GM18868 (cell line): ENCODE results near the gene NTN1.
"Not testable (repeated sequence)": the region's sequence is repeated elsewhere in the genome, so short reads cannot be mapped to it uniquely, and the experiment has no call there.

ENCODE experiments used
- ATAC-seq: cut with Tn5 transposase; IDR thresholded peaks from one replicate; pipeline ENCODE4 v1.9.1; 2021; ENCODE audit warnings: mild to moderate bottlenecking, moderate library complexity; ENCODE audit not compliant: unreplicated experiment

The NTN1 gene

DNA sequence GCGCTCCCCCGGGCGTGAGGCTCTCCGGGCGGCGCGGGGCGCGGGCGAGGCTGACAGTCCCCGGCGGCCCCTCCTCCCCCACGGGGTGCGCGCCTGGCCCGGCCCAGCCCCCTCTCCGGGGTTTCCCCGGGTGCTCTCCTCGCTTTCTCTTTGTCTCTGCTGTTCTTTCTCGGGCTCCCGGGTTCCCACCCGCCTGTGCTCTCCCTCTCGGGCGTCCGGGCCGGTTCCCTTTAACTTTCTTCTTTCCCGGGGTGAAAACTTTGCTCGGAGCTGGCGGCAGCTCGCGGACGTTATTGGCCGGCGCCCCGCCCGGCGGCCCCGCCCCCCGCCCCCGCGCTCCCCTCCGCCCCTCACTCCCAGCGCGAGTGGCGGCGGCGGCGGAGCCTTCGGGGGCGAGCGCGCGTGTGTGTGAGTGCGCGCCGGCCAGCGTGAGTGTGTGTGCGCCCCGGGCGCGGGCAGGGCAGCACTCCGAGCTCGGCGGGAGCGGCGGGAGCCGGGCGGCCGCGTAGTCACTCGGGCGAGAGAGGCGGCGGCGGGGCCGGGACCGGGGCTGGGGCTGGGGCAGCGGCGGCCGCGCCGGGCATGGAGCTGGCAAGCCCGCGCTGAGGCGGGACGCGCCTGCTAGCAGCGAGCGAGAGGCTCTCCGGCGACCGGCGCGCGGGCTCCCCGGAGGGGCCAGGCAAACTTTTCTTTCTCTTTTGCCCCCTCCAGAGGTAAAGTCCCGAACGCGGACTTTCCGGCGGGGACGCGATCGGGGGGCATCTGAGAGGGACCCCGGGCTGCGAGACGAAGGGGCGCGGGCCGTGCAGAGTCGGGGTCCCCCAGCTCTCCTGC, at the start of gene NTN1:
TSS of gene NTN1 (plus strand) at position 353 of the 834 bp plus-strand sequence. CDS start 864 bp downstream, outside the sequence.
- peak; percentile 60 for ATAC-seq

DNA sequence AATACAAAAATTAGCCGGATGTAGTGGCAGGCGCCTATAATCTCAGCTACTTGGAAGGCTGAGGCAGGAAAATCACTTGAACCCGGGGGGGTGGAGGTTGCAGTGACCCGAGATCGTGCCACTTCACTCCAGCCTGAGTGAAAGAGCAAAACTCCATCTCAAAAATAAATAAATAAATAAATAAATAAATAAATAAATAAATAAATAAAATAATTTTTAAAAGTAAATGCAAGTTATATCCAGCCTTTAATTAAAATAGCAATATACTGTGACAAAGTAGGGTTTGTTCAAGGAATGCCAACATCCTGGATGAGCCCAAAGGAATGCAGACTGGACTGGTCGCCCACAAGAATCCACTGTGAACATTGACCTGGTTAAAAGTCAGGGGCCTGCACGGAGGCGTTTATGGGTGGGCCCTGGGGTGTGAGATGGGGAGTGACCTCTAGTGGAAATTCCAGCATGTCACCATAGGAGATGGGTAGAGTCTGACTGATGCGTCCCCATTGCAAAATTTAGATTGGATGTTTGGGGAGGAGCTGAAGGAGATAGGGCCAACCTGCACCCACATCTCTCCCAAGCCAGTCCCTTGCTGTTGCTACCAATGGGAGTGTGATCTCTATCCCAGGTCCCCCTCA, 46.1 kb upstream of the NTN1 start:
- ATAC-seq = no peak

GRCh38 chr17:8976638-8977037, 44.7 kb upstream of the NTN1 start:
- ATAC-seq = no peak

DNA sequence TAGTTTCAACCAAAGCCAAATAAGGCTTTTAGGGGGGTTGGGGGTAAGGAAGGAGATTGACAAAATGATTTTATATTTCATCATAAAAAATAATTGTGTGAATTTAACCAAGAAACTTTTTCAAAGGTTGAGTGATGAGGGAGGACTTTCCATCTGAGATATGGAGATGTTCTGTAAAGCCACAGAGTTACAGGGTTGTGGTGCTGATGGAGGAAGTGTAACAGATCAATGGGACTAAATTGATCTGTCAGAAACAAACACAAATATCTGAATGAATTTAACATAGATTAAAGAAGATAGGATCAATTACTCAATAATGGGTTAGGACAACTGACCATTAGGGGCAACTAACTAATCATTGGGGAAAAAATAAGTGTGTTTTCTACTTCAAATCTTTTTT, 41.6 kb upstream of the NTN1 start:
- no peak for ATAC-seq

DNA sequence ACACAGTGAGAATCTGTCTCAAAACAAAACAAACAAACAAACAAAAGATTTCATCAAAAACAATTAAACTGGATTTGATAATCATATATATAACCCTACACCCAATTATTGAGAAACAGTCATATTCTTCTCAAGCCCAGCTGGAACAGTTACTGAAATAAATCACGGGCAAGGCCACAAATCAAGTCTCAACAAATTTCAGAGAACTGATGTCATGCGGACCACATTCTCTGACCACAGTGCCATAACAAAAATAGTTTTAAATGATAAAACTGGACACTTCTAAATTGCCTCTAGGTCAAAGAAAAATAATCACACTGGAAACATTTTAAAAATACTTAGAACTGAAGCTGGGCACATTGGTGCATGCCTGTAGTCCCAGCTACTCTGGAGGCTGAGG, 39.9 kb upstream of the NTN1 start:
- ATAC-seq = no peak

GRCh38 chr17:8984225-8984624, 37.1 kb upstream of the NTN1 start:
- not testable (repeated sequence) for ATAC-seq

DNA sequence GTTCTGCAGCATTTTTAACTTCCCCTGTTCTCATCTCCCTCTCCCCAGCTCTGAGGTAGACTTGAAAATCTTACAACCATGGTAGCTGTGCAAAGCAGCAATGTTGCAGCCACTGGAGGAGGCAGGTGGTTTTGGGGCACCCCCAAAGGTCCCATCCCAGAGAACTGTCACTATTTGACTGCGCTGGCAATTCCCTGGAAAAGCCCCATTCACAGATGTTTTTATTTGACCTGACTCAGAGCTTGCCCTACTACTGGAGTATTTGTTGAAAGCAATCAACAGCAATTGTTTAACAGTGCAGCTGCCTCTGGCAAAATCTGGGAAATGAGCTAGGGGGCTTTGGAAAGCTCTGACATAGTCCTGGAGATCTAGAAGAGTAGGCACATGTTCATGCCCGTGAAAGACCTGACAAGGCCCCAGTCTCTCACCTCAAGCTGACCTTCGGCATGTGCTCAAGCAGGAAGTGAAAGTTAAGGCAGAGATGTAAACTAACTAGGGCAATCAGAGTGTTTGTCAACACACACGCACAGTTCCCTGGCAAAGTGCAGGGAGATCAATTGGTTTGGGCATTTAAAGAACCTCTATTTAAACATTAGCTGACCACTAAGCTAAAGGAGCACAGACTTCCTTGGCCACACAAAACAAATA, 36.1 kb upstream of the NTN1 start:
- no peak for ATAC-seq

DNA sequence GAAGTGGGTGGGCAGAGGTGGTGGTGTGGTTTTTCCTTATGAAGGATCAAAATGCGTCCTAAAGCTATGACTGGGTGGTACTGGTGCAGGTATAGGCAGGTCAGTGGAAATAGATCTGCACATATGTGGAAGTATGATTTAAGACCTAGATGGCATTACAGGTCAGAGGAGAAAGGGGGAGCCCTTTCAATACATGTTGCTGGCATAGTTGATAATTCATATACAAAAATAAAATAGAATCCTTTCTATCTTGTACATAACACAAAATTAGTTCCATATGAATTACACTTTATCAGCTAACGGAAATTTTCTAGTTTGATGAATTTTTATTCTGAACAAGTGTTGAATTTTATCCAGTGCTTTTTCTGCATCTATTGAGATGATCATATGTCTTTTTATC, 35.0 kb upstream of the NTN1 start:
- no peak for ATAC-seq

DNA sequence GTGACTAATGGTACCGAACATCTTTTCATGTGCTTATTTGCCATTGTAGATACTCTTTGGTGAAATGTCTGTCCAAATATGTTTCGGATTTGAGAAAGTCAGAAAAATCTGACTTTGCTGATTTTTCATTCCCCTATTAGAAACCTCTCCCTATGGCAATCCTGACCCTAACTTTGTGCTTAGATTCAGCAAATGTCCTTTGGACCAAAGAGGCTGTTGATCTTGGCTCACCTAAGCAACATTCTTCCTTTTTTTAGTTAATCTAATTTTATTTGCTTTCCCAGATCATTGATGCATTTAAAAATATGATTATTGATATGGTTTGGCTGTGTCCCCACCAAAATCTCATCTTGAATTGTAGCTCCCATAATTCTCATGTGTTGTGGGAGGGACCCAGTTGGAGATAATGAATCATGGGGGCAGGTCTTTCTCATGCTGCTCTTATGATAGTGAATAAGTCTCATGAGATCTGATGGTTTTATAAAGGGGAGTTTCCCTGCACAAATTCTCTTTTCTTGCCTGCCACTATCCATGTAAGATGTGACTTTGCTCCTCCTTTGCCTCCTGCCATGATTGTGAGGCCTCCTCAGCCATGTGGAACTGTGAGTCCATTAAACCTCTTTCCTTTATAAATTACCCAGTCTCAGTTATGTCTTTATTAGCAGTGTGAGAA, 32.9 kb upstream of the NTN1 start:
- not testable (repeated sequence) for ATAC-seq

DNA sequence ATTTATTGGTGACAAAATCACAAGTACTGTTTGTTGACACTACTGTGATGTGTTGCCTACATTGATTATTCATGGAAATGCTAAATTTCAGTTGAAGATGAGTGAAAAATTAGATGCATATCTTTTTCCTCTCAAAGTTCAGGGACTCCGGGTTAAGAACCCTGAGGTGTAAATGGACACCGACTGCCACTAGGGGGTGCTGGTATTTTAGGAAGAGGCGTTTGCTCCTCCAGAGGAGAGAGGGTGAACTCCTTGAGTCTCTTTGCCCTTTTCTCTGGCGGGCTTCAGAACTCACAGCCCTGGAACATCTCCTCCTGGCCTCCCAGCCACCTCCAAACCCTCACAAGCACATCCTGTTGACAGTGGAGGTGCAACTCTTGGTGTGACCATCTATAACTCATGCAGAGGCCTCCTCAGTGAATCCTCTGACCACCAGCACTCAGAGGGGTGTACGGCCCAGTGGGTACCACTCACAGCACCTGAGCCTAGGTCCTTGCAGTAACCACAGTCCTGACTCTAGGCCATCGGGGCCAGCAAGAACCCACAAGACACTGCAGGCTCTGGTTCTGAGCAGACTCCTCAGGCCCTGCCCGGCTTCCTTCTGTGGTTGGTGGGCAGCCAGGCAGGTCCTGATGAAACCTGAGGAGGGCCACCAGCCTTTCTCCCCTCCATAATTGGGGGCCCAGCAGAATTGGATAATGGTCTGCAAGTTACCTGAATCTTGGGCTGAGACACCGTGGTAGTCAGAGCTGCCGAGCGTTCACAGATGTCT, 29.6 kb upstream of the NTN1 start:
- no peak for ATAC-seq

DNA sequence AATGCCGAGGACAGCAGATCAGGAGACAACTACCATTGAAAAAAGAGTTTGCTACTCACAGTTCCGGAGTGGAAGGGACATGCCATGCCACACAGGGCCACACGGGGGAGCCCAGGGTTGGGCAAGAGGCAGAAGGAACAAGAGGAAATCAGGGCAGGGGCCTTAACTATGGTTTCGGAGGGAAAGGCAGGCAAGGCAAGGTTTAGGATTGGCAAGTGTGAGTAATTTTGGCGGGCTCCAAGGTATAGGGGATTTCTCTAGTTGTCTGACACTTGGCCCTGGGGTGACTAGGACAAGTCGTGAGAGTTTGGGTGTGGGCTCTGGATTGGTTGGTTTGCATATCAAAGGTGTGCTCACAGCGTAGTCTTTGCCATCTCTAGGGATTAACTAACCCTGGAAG, 27.0 kb upstream of the NTN1 start:
- ATAC-seq = no peak

GRCh38 chr17:8995711-8996110, 25.6 kb upstream of the NTN1 start:
- no peak for ATAC-seq

DNA sequence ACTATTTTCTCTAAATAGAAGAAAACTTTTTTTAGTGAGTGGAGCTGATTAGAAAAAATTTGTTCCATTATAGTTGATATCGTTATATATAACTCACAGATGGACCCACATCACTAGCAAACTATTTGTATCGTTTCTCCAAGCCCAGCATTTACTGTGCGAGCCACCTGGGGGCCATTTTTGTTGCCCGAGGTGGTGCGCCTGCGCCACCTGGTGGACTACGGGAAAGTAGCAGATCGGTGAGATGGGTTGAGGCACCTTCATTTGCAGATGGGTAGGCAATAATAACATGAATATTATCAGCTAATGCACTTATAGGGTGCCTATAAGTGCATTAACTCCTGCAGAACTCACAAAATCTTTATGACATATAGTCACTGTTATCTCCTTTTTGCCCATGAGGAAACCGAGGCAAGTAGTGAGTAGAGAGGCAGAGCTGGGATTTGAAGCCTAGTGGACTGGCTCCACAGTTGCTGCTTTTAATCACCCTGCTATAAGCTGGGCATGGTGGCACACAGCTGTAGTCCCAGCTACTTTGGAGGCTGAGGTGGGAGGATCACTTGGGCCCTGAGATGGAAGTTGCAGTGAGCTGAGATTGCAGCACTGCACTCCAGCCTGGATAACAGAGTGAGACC, 23.2 kb upstream of the NTN1 start:
- ATAC-seq = peak; percentile 50

GRCh38 chr17:9001559-9001958, 19.8 kb upstream of the NTN1 start:
- no peak for ATAC-seq

GRCh38 chr17:9002227-9002605, 19.1 kb upstream of the NTN1 start:
- no peak for ATAC-seq

- ATAC-seq = no peak
Measured at GRCh38 chr17:9002606-9003354, 18.5 kb upstream of the NTN1 start.

GRCh38 chr17:9003355-9004131, 17.8 kb upstream of the NTN1 start:
- no peak for ATAC-seq

DNA sequence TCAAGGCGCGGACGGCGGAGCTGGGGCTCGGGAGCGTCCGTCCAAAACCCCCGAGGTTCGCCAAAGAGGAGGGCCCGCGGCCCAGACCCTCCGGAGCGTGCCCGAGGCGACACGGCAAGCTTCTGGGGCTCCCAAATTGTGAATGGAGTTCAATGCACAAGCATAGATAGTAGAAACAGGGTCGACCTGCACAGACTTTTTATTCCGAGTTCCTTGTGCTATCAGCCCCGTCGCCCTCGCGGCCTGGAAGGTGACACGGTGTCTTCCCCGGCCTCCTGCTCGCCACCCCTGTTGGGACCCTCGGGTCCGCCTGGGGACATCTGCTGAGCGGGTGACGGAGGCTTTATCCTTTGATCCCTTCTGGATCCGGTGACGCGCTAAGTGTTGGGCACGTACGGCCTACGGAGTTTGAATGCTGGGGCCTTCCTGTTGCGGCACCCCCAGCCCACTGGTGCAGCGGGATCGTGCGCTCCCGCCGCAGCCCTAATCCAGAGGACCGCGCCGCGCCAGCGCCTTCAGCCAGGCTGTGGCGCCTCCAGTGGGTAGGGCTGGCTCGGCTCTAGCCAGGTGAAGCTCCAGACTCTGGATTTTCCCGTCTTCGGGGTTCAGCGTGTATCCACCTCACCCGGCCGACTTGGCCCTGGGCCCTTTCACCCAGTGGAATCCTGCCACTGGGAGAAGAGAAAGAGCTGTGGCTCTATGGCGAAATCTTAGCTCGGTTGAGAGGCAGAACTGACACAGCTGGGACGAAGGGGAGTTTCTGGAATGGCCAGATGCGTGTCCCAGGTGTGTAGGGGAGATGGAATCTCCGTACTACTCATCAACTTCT, 17.0 kb upstream of the NTN1 start:
- no peak for ATAC-seq
